Skeletal muscle satellite cell (primary cell): Measurements from ENCODE around the gene ITPR3.
A peak's percentile ranks its signal among the peaks of the same experiment; 100 is the strongest.

ENCODE experiments used
- H3K27me3 ChIP-seq: 2 replicates; pipeline ENCODE4 v1.7.0; 2013; ENCODE audit warnings: low read length; ENCODE audit not compliant: control insufficient read depth, insufficient read depth
- H3K36me3 ChIP-seq: 2 replicates; pipeline ENCODE4 v1.7.0; 2013; ENCODE audit warnings: mild to moderate bottlenecking, control low read depth, low read length; ENCODE audit not compliant: insufficient read depth
- H3K4me1 ChIP-seq: 2 replicates; pipeline ENCODE4 v1.7.0; 2013; ENCODE audit warnings: low read length; ENCODE audit not compliant: control insufficient read depth, insufficient read depth
- H3K4me2 ChIP-seq: 2 replicates; pipeline ENCODE4 v1.7.0; 2013; ENCODE audit warnings: mild to moderate bottlenecking, low read length
- H3K4me3 ChIP-seq: 2 replicates; pipeline ENCODE4 v1.7.0; 2013; ENCODE audit warnings: low read length
- H3K9ac ChIP-seq: 2 replicates; pipeline ENCODE4 v1.7.0; 2013; ENCODE audit warnings: mild to moderate bottlenecking, low read depth, low read length, moderate library complexity
- H3K9me3 ChIP-seq: replicated peaks from 2 replicates; pipeline ENCODE4 v1.7.0; 2013; ENCODE audit warnings: mild to moderate bottlenecking, control low read depth, low read length

The ITPR3 gene

GRCh38 chr6:33632558-33633039, 11.5 kb downstream of the ITPR3 start:
- H3K36me3 ChIP-seq = peaks cover under 1% of the 10 kb centered on the region
- H3K4me3 ChIP-seq = no peak overlapping the region
- H3K4me1 ChIP-seq = peaks cover 31% of the 10 kb centered on the region
- H3K4me2 ChIP-seq = peak overlapping the region; percentile 88
- H3K9me3 ChIP-seq = no peaks in the 10 kb centered on the region
- H3K9ac ChIP-seq = no peak overlapping the region
- H3K27me3 ChIP-seq = no peaks in the 10 kb centered on the region

GRCh38 chr6:33633084-33633461, 12.0 kb downstream of the ITPR3 start:
- peak overlapping the region; percentile 68 for H3K4me3 ChIP-seq
- H3K4me1 ChIP-seq = peaks cover 30% of the 10 kb centered on the region
- no peaks in the 10 kb centered on the region for H3K36me3 ChIP-seq
- H3K9ac ChIP-seq = peak overlapping the region; percentile 47
- H3K4me2 ChIP-seq = peak overlapping the region; percentile 88
- H3K27me3 ChIP-seq = no peaks in the 10 kb centered on the region
- H3K9me3 ChIP-seq = no peaks in the 10 kb centered on the region

DNA sequence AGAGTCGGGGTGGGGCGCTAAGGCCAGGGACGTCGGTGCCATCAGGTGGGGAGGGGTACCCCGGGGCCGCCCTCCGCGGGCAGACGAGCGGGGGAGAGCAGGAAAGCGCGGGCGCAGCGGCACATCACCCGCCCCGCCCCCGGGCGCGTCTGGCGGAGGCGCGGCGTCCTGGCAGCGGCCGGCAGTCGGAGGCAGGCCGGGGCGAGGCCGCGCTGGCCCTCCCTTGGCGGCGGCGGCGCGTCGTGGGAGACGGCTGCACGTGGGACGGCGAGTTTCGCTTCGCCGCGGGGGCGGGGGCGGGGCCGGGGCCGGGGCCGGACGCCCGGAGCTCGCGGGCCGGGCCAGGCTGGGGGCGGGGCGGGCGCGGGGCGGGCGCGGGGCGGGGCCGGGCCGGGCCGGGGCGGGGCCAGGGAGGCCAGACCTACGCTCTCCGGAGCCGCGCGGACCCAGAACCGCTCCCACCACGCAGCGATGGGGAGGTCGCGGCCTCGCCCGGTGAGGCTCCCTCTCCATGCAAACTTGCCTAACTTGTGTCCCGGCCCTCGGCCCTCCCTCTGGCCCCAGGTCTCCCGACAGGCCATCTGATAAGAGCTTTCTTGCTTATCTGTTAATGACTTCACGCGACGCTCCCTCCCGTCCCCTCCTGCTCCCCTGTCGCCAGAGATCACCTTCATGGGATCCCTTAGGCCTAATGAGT, 12.5 kb downstream of the ITPR3 start:
- peak overlapping the region; percentile 75 for H3K4me3 ChIP-seq
- H3K9ac ChIP-seq = peak overlapping the region; percentile 47
- H3K4me2 ChIP-seq = peak overlapping the region; percentile 99
- H3K36me3 ChIP-seq = no peaks in the 10 kb centered on the region
- no peaks in the 10 kb centered on the region for H3K27me3 ChIP-seq
- no peaks in the 10 kb centered on the region for H3K9me3 ChIP-seq
- peaks cover 27% of the 10 kb centered on the region for H3K4me1 ChIP-seq

DNA sequence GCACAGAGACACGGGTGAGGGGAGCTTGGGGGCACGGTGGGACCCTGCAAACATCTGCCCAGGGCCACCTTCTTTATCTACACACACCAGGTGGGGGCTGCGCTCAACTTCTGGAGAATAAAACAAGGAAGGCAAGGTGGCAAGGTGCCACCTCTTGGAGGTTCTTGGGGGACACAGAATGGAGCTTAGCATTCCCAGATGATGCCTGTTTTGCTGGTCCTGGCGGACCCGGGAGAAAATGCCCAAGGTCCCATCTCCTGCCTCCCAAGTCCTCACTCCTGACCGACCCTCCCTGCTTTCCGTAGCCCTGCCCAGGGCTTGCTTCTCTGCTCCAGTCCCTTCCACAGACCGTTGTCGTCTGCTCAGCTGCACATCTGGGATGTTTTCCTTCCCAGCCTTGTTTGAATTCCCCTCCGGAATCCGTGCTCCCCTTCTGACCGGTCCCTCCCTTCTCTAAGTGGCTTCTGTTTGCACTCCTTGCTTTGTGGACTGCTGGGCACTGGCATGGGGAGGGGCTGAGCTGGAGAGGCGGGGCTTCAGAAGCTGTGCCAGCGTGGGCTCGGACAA, 13.1 kb downstream of the ITPR3 start:
- peaks cover 27% of the 10 kb centered on the region for H3K4me1 ChIP-seq
- peak overlapping the region; percentile 18 for H3K9ac ChIP-seq
- no peaks in the 10 kb centered on the region for H3K36me3 ChIP-seq
- peak overlapping the region; percentile 75 for H3K4me3 ChIP-seq
- no peaks in the 10 kb centered on the region for H3K9me3 ChIP-seq
- peak overlapping the region; percentile 99 for H3K4me2 ChIP-seq
- no peaks in the 10 kb centered on the region for H3K27me3 ChIP-seq

DNA sequence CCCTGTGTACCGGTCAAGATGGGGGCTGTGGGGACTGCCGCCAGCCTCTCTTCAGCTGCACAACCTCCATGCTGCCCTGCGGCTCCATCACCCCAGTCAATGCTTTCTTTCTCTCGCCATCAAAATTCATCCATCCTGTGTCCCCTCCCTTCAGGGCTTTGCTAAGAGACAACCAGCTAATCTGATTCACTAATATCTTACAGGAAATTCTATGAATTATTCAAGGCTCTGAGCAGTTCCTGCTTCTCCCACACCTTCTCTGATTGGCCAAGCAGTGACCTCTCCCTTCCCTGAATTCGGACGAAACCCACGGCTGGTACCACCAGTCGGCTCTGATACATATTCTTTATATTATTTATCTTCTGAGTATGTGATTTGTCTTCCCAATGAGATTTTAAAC, 13.8 kb downstream of the ITPR3 start:
- Histone ChIP-seq H3K4me2 (no peak overlapping the region), H3K9ac (no peak overlapping the region), H3K4me3 (no peak overlapping the region), H3K36me3 (no peaks in the 10 kb centered on the region), H3K27me3 (no peaks in the 10 kb centered on the region), H3K4me1 (peaks cover 27% of the 10 kb centered on the region), H3K9me3 (no peaks in the 10 kb centered on the region)

GRCh38 chr6:33636655-33637054, 15.5 kb downstream of the ITPR3 start:
- Histone ChIP-seq H3K4me2 (no peak overlapping the region), H3K9ac (no peak overlapping the region), H3K4me1 (peaks cover 27% of the 10 kb centered on the region), H3K9me3 (no peaks in the 10 kb centered on the region), H3K27me3 (no peaks in the 10 kb centered on the region), H3K36me3 (peaks cover 5% of the 10 kb centered on the region), H3K4me3 (no peak overlapping the region)

DNA sequence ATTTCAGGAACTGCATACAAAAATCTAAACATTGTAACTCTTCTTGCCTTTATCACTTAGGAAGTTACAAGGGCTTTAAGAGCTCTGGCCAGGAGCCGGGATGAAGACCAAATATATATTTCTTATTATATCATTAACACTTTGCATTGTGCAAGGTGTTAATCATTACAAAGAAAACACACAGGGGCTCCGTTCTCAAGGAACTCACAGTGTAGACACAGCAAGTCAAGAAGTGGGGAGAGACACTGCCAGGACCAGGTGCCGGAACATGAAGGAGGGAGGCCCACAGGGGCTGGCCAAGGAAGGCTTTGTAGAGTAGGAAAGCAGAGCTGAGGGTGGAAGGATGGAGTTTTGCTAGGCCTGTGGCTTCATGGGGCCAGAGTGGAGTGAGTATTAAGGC, 17.4 kb downstream of the ITPR3 start:
- Histone ChIP-seq H3K27me3 (no peaks in the 10 kb centered on the region), H3K4me2 (no peak overlapping the region), H3K4me1 (peaks cover 12% of the 10 kb centered on the region), H3K9ac (no peak overlapping the region), H3K36me3 (peaks cover 17% of the 10 kb centered on the region), H3K9me3 (no peaks in the 10 kb centered on the region), H3K4me3 (no peak overlapping the region)

- Histone ChIP-seq H3K4me2 (no peak overlapping the region), H3K27me3 (no peaks in the 10 kb centered on the region), H3K9me3 (no peaks in the 10 kb centered on the region), H3K4me3 (no peak overlapping the region), H3K4me1 (peaks cover 3% of the 10 kb centered on the region), H3K9ac (no peak overlapping the region), H3K36me3 (peaks cover 19% of the 10 kb centered on the region)
Measured at GRCh38 chr6:33639559-33639958, 18.4 kb downstream of the ITPR3 start.

DNA sequence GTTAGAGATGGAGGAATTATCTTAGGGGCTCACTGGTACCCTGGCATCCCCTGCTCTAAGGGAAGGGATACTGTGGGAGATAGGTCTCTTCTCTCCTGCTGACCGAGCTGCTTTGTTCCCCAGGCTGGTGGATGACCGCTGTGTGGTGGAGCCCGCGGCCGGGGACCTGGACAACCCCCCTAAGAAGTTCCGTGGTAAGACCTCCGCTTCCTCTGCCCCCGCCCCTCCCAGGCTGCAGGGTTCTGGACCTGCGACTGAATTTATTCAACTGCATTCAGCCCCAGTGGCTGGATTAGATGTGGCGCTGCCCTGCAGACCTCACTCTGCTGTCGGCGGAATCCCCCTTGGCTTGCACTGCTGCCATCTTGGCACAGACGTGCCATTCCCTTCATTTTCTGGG, 19.2 kb downstream of the ITPR3 start:
- H3K4me3 ChIP-seq = no peak overlapping the region
- H3K4me1 ChIP-seq = no peaks in the 10 kb centered on the region
- H3K27me3 ChIP-seq = no peaks in the 10 kb centered on the region
- H3K9me3 ChIP-seq = no peaks in the 10 kb centered on the region
- H3K4me2 ChIP-seq = no peak overlapping the region
- no peak overlapping the region for H3K9ac ChIP-seq
- H3K36me3 ChIP-seq = peaks cover 19% of the 10 kb centered on the region

GRCh38 chr6:33641144-33641543, 20.0 kb downstream of the ITPR3 start:
- Histone ChIP-seq H3K9ac (no peak overlapping the region), H3K9me3 (no peaks in the 10 kb centered on the region), H3K4me3 (no peak overlapping the region), H3K4me1 (no peaks in the 10 kb centered on the region), H3K4me2 (no peak overlapping the region), H3K36me3 (peaks cover 19% of the 10 kb centered on the region), H3K27me3 (no peaks in the 10 kb centered on the region)

- no peaks in the 10 kb centered on the region for H3K4me1 ChIP-seq
- no peaks in the 10 kb centered on the region for H3K27me3 ChIP-seq
- H3K4me2 ChIP-seq = no peak overlapping the region
- H3K36me3 ChIP-seq = peaks cover 19% of the 10 kb centered on the region
- H3K4me3 ChIP-seq = no peak overlapping the region
- no peaks in the 10 kb centered on the region for H3K9me3 ChIP-seq
- no peak overlapping the region for H3K9ac ChIP-seq
Measured at GRCh38 chr6:33641602-33642001, 20.5 kb downstream of the ITPR3 start.

- peaks cover 28% of the 10 kb centered on the region for H3K36me3 ChIP-seq
- no peaks in the 10 kb centered on the region for H3K9me3 ChIP-seq
- H3K4me1 ChIP-seq = no peaks in the 10 kb centered on the region
Measured at GRCh38 chr6:33642897-33643296, 21.8 kb downstream of the ITPR3 start.

More at GRCh38 chr6:33642897-33643296, 21.8 kb downstream of the ITPR3 start:
- Histone ChIP-seq H3K4me3 (no peak overlapping the region), H3K27me3 (no peaks in the 10 kb centered on the region), H3K9ac (no peak overlapping the region), H3K4me2 (no peak overlapping the region)
